ENCODE measurements around the gene HNRNPUL1. TPM values are rescaled to one million over a fixed set of nuclear protein-coding genes. Genes with fewer than 3 reads are reported as not detected.

The HNRNPUL1 gene
- total RNA-seq, 1 donor, result 114 TPM

GRCh38 chr19:41321204-41321599 is 57.0 kb downstream of the HNRNPUL1 start:
- Histone ChIP-seq H3K4me1 (ENCODE audit: insufficient read depth, low read length) (peaks cover 49% of the 10 kb centered on the region), H3K4me2 (ENCODE audit: insufficient read depth, low read length) (no peak overlapping the region)

GRCh38 chr19:41321600-41322270 is 57.6 kb downstream of the HNRNPUL1 start:
- peak; percentile 99 for DNase-seq (ENCODE audit: insufficient read length, low spot score, missing footprints)
- Histone ChIP-seq H3K36me3 (ENCODE audit: insufficient read depth, low read length) (peaks cover 37% of the 10 kb centered on the region), H3K79me2 (ENCODE audit: insufficient read depth, low read length) (peaks cover 4% of the 10 kb centered on the region), H4K20me1 (ENCODE audit: insufficient read depth, low read length) (peaks cover 18% of the 10 kb centered on the region), H3K4me2 (ENCODE audit: insufficient read depth, low read length) (no peak overlapping the region), H2AFZ (ENCODE audit: low read length) (no peak overlapping the region), H3K27ac (ENCODE audit: low read depth, low read length) (peak overlapping the region; percentile 100), H3K27me3 (ENCODE audit: insufficient read depth, low read length) (no peaks in the 10 kb centered on the region), H3K4me1 (ENCODE audit: insufficient read depth, low read length) (peaks cover 54% of the 10 kb centered on the region), H3K4me3 (ENCODE audit: insufficient read depth, low read length) (no peak overlapping the region), H3K9me3 (ENCODE audit: low read depth, low read length) (no peaks in the 10 kb centered on the region)
- peak; percentile 91 for TF ChIP-seq CTCF (IDR thresholded peaks at IDR 0.05; ENCODE audit: extremely low read depth, low read depth, low read length)

More at GRCh38 chr19:41321204-41321599, 57.0 kb downstream of the HNRNPUL1 start:
- H3K9me3 ChIP-seq (ENCODE audit: low read depth, low read length), result no peaks in the 10 kb centered on the region
- H3K36me3 ChIP-seq (ENCODE audit: insufficient read depth, low read length), result peaks cover 42% of the 10 kb centered on the region
- DNase-seq (ENCODE audit: insufficient read length, low spot score, missing footprints), result peak; percentile 76
- H2AFZ ChIP-seq (ENCODE audit: low read length), result no peak overlapping the region
- H3K79me2 ChIP-seq (ENCODE audit: insufficient read depth, low read length), result peaks cover 9% of the 10 kb centered on the region
- no peak overlapping the region for H3K4me3 ChIP-seq (ENCODE audit: insufficient read depth, low read length)
- TF ChIP-seq CTCF (IDR thresholded peaks at IDR 0.05; ENCODE audit: extremely low read depth, low read depth, low read length), result no peak
- peak overlapping the region; percentile 100 for H3K27ac ChIP-seq (ENCODE audit: low read depth, low read length)
- peaks cover 19% of the 10 kb centered on the region for H4K20me1 ChIP-seq (ENCODE audit: insufficient read depth, low read length)
- H3K27me3 ChIP-seq (ENCODE audit: insufficient read depth, low read length), result no peaks in the 10 kb centered on the region

DNA sequence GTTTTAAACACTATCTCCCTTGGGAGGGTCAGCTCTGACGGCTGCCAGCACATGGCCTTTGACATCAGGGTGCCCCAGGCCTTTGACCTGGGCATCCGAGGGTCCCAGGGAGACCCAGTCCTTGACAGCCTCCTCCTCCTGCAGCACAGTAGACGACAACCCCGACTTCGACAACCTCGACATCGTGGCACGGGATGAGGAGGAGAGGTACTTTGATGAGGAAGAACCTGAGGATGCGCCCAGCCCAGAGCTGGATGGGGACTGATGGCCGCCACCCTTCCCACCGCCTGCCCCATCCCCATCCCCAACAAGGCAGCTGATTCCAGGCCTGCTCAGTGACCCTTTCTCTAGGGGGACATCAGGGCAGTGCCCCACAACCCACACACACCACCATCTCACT is 58.3 kb downstream of the HNRNPUL1 start:
- peaks cover 30% of the 10 kb centered on the region for H3K36me3 ChIP-seq (ENCODE audit: insufficient read depth, low read length)
- peak; percentile 52 for DNase-seq (ENCODE audit: insufficient read length, low spot score, missing footprints)
- peaks cover 18% of the 10 kb centered on the region for H4K20me1 ChIP-seq (ENCODE audit: insufficient read depth, low read length)

More for the DNA sequence above, 58.3 kb downstream of the HNRNPUL1 start:
- Histone ChIP-seq H3K4me3 (ENCODE audit: insufficient read depth, low read length) (no peak overlapping the region), H3K27me3 (ENCODE audit: insufficient read depth, low read length) (no peaks in the 10 kb centered on the region), H3K4me2 (ENCODE audit: insufficient read depth, low read length) (peak overlapping the region; percentile 75), H3K27ac (ENCODE audit: low read depth, low read length) (peak overlapping the region; percentile 100), H3K4me1 (ENCODE audit: insufficient read depth, low read length) (peaks cover 61% of the 10 kb centered on the region), H2AFZ (ENCODE audit: low read length) (no peak overlapping the region), H3K9me3 (ENCODE audit: low read depth, low read length) (no peaks in the 10 kb centered on the region), H3K79me2 (ENCODE audit: insufficient read depth, low read length) (peaks cover 7% of the 10 kb centered on the region)
- TF ChIP-seq CTCF (IDR thresholded peaks at IDR 0.05; ENCODE audit: extremely low read depth, low read depth, low read length), result no peak
